Activated T-cell treated with anti-CD3 and anti-CD28 coated beads, Interleukin-2, amount 50 U/mL, for 24 hours (primary cell): ENCODE data around the gene RABL2B.
"Not testable (repeated sequence)": the region's sequence is repeated elsewhere in the genome, so short reads cannot be mapped to it uniquely, and the experiment has no call there.

Experiments used
- DNase-seq: peaks from one replicate; pipeline ENCODE4 v3.0.0-alpha.2; 2020
- H3K27ac Mint-ChIP-seq: 2 replicates; pipeline ENCODE4 v1.8.0; 2020; ENCODE audit warnings: mild to moderate bottlenecking, mixed read lengths
- H3K27me3 Mint-ChIP-seq: 2 replicates; pipeline ENCODE4 v1.8.0; 2020; ENCODE audit warnings: mixed read lengths
- H3K36me3 Mint-ChIP-seq: 2 replicates; pipeline ENCODE4 v1.8.0; 2020; ENCODE audit warnings: low read depth, mixed read lengths
- H3K4me1 Mint-ChIP-seq: 2 replicates; pipeline ENCODE4 v1.8.0; 2020; ENCODE audit warnings: low read depth, mixed read lengths
- H3K4me3 Mint-ChIP-seq: 2 replicates; pipeline ENCODE4 v1.8.0; 2020; ENCODE audit warnings: mild to moderate bottlenecking, moderate library complexity, mixed read lengths
- H3K9me3 Mint-ChIP-seq: 2 replicates; pipeline ENCODE4 v1.8.0; 2020; ENCODE audit warnings: mixed read lengths

The RABL2B gene

DNA sequence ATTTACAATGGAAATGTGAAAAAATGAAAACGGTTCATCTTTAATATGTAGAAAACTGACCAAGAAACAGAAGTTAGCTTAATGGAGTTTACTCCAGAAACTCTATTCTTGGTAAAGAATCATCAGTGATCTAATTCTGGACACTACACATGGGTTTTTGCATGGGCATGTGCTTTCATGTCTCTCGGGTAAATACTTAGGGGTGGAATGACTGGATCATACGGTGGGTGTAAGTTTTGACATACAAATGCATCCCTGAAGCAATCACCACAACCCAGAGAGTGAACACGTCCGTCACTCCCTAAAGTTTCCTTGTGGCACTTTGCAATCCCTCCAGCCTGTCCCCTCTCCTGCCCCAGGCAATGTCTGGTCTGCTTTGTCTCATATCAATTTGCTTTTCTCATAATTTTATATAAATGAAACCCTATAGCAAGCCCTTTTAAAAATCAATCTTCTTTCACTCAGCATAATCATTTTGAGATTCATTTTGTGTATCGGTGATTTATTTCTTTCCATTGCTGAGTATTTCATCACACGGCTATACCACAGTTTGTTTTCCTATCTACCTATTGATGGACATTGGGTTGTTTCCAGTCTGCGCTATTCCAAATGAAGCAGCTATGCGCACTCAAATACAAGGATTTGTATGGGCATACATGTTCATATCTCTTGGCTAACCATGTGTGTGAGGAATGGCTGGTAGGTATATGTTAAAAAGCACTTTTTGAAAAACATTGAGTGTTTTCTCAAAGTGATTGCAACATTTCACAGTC is 33.9 kb downstream of the RABL2B start:
- not testable (repeated sequence) for H3K4me1 Mint-ChIP-seq, H3K9me3 Mint-ChIP-seq, DNase-seq

GRCh38 chr22:50748630-50749029 is 34.8 kb downstream of the RABL2B start:
- not testable (repeated sequence) for H3K27ac Mint-ChIP-seq, H3K36me3 Mint-ChIP-seq, H3K9me3 Mint-ChIP-seq, DNase-seq, H3K4me3 Mint-ChIP-seq, H3K27me3 Mint-ChIP-seq, H3K4me1 Mint-ChIP-seq

More for the DNA sequence above, 33.9 kb downstream of the RABL2B start:
- not testable (repeated sequence) for H3K27ac Mint-ChIP-seq, H3K4me3 Mint-ChIP-seq, H3K36me3 Mint-ChIP-seq, H3K27me3 Mint-ChIP-seq

DNA sequence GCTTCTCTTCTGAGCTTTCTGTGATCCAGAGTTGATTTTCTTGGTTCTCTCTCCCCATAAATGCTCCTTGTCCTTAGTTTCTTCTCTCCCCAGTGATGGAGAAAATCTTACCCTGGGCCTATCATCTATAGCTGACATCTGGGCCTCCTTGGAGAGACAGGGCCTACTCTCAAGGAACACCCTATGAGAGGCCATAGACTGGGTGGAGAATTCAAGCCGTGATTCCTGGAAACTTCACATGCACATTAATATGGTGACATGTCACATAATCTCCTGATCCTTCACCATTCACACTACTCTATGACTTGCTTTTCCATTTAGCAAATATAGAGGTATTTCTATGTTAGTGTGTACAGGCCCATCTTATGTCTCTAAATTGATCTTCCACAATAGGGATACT is 35.9 kb downstream of the RABL2B start:
- not testable (repeated sequence) for H3K27ac Mint-ChIP-seq, H3K4me1 Mint-ChIP-seq, H3K27me3 Mint-ChIP-seq, H3K9me3 Mint-ChIP-seq, H3K4me3 Mint-ChIP-seq, DNase-seq, H3K36me3 Mint-ChIP-seq

DNA sequence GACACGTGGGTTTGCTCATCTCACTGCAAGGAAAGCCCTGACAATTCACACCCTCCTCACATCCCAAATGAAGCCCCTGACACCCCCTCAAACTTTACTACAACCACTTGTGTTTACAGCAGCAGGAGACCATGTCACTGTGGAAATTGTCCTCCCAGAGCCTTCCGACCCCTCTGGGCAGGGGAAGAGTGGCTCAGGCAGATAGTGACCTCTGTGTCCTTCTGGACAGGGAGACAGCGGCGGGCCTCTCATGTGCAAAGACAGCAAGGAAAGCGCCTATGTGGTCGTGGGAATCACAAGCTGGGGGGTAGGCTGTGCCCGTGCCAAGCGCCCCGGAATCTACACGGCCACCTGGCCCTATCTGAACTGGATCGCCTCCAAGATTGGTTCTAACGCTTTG is 39.0 kb downstream of the RABL2B start:
- not testable (repeated sequence) for H3K27ac Mint-ChIP-seq, H3K4me1 Mint-ChIP-seq, H3K36me3 Mint-ChIP-seq, H3K9me3 Mint-ChIP-seq, DNase-seq, H3K27me3 Mint-ChIP-seq, H3K4me3 Mint-ChIP-seq

DNA sequence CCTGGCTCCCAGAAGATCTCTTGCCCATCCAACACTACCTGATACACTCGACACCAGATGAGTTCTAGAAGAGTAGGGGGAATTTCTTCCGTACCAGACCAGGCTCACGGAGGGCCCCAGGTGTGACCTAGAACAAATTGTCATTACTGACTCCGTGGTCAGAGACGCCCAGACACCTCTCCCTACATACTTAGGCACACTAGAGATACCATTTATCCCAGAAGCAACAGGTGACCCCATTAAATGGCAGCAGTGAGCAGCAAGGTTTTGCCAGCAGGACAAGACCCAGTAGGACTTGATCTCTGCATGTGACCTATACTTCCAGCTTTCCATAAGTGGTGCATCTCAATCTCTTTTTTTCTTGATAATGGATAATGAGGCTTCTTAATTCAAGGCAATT is 42.7 kb downstream of the RABL2B start:
- not testable (repeated sequence) for H3K36me3 Mint-ChIP-seq, H3K9me3 Mint-ChIP-seq, H3K27me3 Mint-ChIP-seq

GRCh38 chr22:50739894-50740293 is 43.5 kb downstream of the RABL2B start:
- Mint-ChIP-seq H3K4me3 (no peak overlapping the region), H3K27ac (no peak overlapping the region), H3K27me3 (no peaks in the 10 kb centered on the region), H3K36me3 (no peaks in the 10 kb centered on the region), H3K4me1 (no peaks in the 10 kb centered on the region), H3K9me3 (no peaks in the 10 kb centered on the region)
- DNase-seq = no peak

More for the DNA sequence above, 42.7 kb downstream of the RABL2B start:
- H3K27ac Mint-ChIP-seq, DNase-seq, H3K4me1 Mint-ChIP-seq, H3K4me3 Mint-ChIP-seq: not testable (repeated sequence)

DNA sequence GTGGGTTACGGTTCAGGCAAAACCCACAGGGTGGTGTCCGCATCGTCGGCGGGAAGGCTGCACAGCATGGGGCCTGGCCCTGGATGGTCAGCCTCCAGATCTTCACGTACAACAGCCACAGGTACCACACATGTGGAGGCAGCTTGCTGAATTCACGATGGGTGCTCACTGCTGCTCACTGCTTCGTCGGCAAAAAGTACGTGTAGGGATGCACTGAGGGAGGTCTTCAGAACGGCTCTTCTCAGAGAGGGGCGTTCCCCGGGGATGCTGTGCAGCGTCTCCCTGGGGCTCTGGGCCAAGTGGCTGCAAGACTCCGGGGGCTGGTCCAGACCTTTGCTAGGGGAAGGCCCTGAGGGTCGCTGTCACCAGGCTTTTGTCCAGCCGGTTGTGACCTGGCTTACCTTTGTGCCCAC is 44.2 kb downstream of the RABL2B start:
- DNase-seq = no peak
- Mint-ChIP-seq H3K4me1 (no peaks in the 10 kb centered on the region), H3K27me3 (no peaks in the 10 kb centered on the region), H3K4me3 (no peak overlapping the region), H3K9me3 (no peaks in the 10 kb centered on the region), H3K27ac (no peak overlapping the region), H3K36me3 (no peaks in the 10 kb centered on the region)

DNA sequence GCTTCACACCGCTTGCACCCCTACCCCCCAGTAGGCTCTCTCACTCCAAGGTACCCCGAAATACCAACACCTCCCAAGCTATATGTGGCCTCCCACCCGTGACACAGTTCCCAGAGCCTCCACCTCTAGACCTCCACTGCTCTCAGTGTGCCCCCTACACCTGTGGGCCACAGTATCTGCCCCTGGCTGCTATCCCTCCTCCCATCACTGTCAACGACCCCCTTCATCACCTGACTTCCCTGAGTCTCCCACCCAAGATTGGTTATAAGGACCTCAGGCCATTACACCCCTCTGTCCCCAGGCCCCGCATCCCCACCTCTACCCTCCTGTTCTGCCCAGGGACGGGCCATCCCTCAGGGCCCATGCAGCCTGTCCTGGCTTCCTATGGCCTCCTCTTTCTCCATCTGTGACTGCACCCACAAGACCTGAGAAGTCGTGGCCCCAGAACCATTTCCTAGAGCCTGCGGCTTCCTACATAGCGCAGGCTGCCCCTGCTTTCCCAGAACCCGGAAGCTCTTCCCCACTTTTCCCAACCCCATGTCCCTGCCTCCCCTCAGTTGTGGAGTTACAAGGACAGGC is 44.7 kb downstream of the RABL2B start:
- Mint-ChIP-seq H3K9me3 (no peaks in the 10 kb centered on the region), H3K4me3 (no peak overlapping the region), H3K27me3 (no peaks in the 10 kb centered on the region), H3K27ac (no peak overlapping the region), H3K4me1 (no peaks in the 10 kb centered on the region), H3K36me3 (no peaks in the 10 kb centered on the region)
- peak; percentile 14 for DNase-seq

DNA sequence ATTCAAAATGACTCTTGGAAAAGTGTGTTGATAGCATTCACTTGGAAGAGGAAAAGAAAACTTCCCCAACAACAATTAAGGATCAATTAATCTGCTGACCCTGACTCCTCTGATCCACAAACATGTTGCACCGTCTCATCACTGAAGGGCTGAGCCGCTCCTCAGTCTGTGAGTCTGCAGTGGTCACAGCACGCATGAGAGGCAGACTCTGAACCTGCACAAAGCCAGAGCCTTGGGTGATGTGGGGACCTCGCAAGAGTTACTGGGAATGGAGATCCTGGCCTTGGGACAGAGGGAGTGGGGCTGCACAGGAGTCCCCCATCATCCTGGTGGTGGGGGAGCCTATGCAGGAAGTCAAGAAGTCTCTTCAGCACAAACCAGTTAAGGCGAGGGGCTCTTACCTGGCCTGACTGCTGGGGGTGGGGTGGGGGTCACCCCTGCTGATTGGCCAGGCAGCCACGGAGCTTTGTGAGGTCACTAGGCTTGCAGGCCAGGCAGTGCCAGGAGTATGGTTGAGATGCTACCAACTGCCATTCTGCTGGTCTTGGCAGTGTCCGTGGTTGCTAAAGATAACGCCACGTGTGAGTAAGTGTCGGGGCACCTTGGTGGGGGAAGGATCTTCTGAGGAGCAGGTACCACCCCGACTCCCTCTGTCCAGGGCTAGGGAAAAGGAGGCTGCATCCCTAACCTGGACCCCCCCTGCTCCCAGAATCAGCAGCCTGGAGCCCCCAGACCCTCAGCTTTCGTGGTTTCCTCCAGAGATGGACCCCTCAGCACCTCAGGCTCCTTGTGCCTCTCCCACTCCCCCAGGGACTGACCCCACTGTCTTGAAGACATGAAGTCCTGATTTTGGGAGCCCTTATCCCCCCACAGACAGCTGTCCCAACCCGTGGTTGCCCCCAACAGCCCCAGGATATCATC is 45.4 kb downstream of the RABL2B start, which contains the start of gene ACR:
Gene ACR (plus strand): TSS at position 477 of the 921 bp plus-strand sequence. CDS start 32 bp downstream, at position 509.
- DNase-seq = peak; percentile 23
- Mint-ChIP-seq H3K9me3 (no peaks in the 10 kb centered on the region), H3K27me3 (no peaks in the 10 kb centered on the region), H3K36me3 (no peaks in the 10 kb centered on the region), H3K27ac (no peak within 1 kb of the TSS), H3K4me3 (no peak within 1 kb of the TSS), H3K4me1 (no peaks in the 10 kb centered on the region)

DNA sequence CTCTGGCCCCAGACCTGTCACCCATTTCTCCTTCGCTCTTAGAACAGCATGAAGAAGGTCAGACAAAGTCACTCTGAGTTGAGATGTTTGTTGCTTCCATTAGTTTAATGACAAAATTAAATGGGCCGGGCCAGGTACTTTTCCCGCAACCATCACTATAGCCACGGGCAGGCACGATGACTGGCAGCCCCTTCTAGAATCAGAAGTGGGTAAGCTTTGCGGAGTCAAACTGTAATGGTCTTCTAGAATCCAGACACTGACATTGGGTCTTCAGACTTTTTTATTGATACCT is 47.8 kb downstream of the RABL2B start:
- peaks cover 2% of the 10 kb centered on the region for H3K4me1 Mint-ChIP-seq
- no peak for DNase-seq
- H3K9me3 Mint-ChIP-seq = no peaks in the 10 kb centered on the region
- H3K36me3 Mint-ChIP-seq = no peaks in the 10 kb centered on the region
- no peak overlapping the region for H3K4me3 Mint-ChIP-seq
- H3K27ac Mint-ChIP-seq = no peak overlapping the region
- no peaks in the 10 kb centered on the region for H3K27me3 Mint-ChIP-seq

GRCh38 chr22:50734986-50735738 is 48.3 kb downstream of the RABL2B start:
- no peak for DNase-seq
- no peaks in the 10 kb centered on the region for H3K27me3 Mint-ChIP-seq

GRCh38 chr22:50734343-50734771 is 49.1 kb downstream of the RABL2B start:
- no peak overlapping the region for H3K27ac Mint-ChIP-seq
- no peak for DNase-seq
- no peaks in the 10 kb centered on the region for H3K36me3 Mint-ChIP-seq
- peaks cover 2% of the 10 kb centered on the region for H3K4me1 Mint-ChIP-seq
- H3K9me3 Mint-ChIP-seq = no peaks in the 10 kb centered on the region
- H3K27me3 Mint-ChIP-seq = peaks cover 2% of the 10 kb centered on the region
- H3K4me3 Mint-ChIP-seq = no peak overlapping the region

More at GRCh38 chr22:50734986-50735738, 48.3 kb downstream of the RABL2B start:
- Mint-ChIP-seq H3K27ac (no peak overlapping the region), H3K4me1 (peaks cover 2% of the 10 kb centered on the region), H3K4me3 (no peak overlapping the region), H3K9me3 (no peaks in the 10 kb centered on the region), H3K36me3 (no peaks in the 10 kb centered on the region)

- peaks cover 2% of the 10 kb centered on the region for H3K4me1 Mint-ChIP-seq
- no peaks in the 10 kb centered on the region for H3K36me3 Mint-ChIP-seq
- H3K4me3 Mint-ChIP-seq = no peak overlapping the region
- H3K9me3 Mint-ChIP-seq = no peaks in the 10 kb centered on the region
- H3K27me3 Mint-ChIP-seq = peaks cover 2% of the 10 kb centered on the region
- H3K27ac Mint-ChIP-seq = no peak overlapping the region
- DNase-seq = no peak
These were observed 49.7 kb downstream of the RABL2B start for GRCh38 chr22:50733521-50734342.

- H3K27me3 Mint-ChIP-seq = peaks cover 2% of the 10 kb centered on the region
- no peak for DNase-seq
- H3K36me3 Mint-ChIP-seq = no peaks in the 10 kb centered on the region
- H3K9me3 Mint-ChIP-seq = no peaks in the 10 kb centered on the region
- H3K27ac Mint-ChIP-seq = no peak overlapping the region
- H3K4me3 Mint-ChIP-seq = no peak overlapping the region
- peaks cover 2% of the 10 kb centered on the region for H3K4me1 Mint-ChIP-seq
These were observed 50.8 kb downstream of the RABL2B start for GRCh38 chr22:50732681-50733080.
